Gastroesophageal sphincter (tissue), 3 donors: ENCODE results near the gene MAML2.

Source experiments
- CTCF ChIP-seq, 4 experiments: fragments of 200-600 bp in 2 of 4; fragments of 450-650 bp in 2 of 4; sonication (generic) in 1 of 4; IDR thresholded peaks; one replicate each; pipeline ENCODE4 v1.5.1; 2017 to 2019; ENCODE audit warnings: antibody characterized with exemption in 4 of 4, mild to moderate bottlenecking in 2 of 4, moderate library complexity in 2 of 4
- EP300 ChIP-seq: sonication (generic); formaldehyde crosslinking; IDR thresholded peaks from one replicate; pipeline ENCODE4 v1.6.1; 2017; ENCODE audit warnings: antibody characterized with exemption, mild to moderate bottlenecking

- no peak for TF ChIP-seq CTCF (IDR thresholded peaks at IDR 0.05)
- no peak for TF ChIP-seq EP300
Measured at GRCh38 chr11:96390488-96390792, 47.4 kb upstream of the MAML2 start.
